22Rv1 (cell line): ENCODE results near the gene CCDC80.

ENCODE experiments used
- H3K27ac ChIP-seq: fragments of 450-650 bp; 2 replicates; pipeline ENCODE4 v1.5.1; 2017
- ZFX ChIP-seq: fragments of 450-650 bp; IDR thresholded peaks from 2 replicates; pipeline ENCODE4 v1.6.1; 2017; ENCODE audit warnings: antibody characterized with exemption, borderline replicate concordance
- TF ChIP-seq, protein P1 (sequence below): fragments of 450-650 bp; IDR thresholded peaks from 2 replicates; pipeline ENCODE4 v1.5.1; 2017; ENCODE audit warnings: mild to moderate bottlenecking

CCDC80 gene

GRCh38 chr3:112654492-112654891 is 13.5 kb upstream of the CCDC80 start:
- no peak for TF ChIP-seq ZFX
- TF ChIP-seq, protein P1, sequence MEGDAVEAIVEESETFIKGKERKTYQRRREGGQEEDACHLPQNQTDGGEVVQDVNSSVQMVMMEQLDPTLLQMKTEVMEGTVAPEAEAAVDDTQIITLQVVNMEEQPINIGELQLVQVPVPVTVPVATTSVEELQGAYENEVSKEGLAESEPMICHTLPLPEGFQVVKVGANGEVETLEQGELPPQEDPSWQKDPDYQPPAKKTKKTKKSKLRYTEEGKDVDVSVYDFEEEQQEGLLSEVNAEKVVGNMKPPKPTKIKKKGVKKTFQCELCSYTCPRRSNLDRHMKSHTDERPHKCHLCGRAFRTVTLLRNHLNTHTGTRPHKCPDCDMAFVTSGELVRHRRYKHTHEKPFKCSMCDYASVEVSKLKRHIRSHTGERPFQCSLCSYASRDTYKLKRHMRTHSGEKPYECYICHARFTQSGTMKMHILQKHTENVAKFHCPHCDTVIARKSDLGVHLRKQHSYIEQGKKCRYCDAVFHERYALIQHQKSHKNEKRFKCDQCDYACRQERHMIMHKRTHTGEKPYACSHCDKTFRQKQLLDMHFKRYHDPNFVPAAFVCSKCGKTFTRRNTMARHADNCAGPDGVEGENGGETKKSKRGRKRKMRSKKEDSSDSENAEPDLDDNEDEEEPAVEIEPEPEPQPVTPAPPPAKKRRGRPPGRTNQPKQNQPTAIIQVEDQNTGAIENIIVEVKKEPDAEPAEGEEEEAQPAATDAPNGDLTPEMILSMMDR: no peak
- no peak overlapping the region for H3K27ac ChIP-seq

GRCh38 chr3:112653881-112654300 is 12.9 kb upstream of the CCDC80 start:
- H3K27ac ChIP-seq: no peak overlapping the region
- TF ChIP-seq, protein P1: no peak
- TF ChIP-seq ZFX: no peak

GRCh38 chr3:112653209-112653871 is 12.4 kb upstream of the CCDC80 start:
- H3K27ac ChIP-seq: no peak overlapping the region
- TF ChIP-seq ZFX: no peak
- TF ChIP-seq, protein P1: no peak

DNA sequence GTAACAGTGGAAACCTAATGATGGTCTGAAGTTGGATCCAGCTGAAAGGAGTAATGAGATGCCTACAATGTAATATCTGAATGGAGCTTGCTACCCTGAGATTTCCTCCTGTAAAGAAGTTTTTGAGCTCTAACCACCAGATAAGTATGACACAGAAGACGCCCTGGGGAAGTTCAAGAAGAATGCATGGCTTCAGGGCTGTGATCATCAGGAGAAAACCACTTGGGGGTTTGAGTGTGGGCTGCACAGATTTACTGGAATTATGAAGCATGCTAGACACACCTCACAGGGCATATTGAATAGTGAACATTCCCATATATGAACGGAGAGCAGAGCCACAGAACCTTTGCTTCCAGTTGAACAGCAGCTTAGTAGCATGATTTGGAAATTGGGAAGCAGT is 10.6 kb upstream of the CCDC80 start:
- no peak overlapping the region for H3K27ac ChIP-seq
- TF ChIP-seq, protein P1: no peak

- TF ChIP-seq ZFX: no peak
- TF ChIP-seq, protein P1: no peak
- no peak overlapping the region for H3K27ac ChIP-seq
Observed at GRCh38 chr3:112651071-112651470, 10.1 kb upstream of the CCDC80 start.

DNA sequence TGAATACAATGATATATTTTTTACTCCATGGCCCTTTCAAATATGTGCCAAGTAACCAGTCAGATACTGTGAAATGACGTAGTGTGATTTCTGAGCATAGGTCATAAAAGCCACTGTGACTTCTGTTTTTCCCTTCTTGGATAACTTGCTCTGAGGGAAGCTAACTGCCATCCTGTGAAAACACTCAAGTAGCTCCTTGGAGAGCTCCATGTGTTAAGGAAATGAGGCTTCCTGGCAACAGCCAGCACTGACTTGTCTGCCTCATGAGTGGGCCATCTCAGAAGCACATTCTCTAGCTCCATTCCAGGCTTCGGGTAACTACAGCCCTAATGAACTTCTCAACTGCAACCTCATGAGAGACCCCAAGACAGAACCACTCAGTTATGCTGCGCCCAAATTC is 9.5 kb upstream of the CCDC80 start:
- TF ChIP-seq ZFX: no peak
- TF ChIP-seq, protein P1: no peak
- no peak overlapping the region for H3K27ac ChIP-seq

- TF ChIP-seq ZFX: no peak
- TF ChIP-seq, protein P1: no peak
- H3K27ac ChIP-seq: no peak overlapping the region
Observed at GRCh38 chr3:112649478-112649735, 8.5 kb upstream of the CCDC80 start.
